Measurements from ENCODE around the gene COQ8A.
"Not testable (repeated sequence)": the region's sequence is repeated elsewhere in the genome, so short reads cannot be mapped to it uniquely, and the experiment has no call there.

COQ8A gene

DNA sequence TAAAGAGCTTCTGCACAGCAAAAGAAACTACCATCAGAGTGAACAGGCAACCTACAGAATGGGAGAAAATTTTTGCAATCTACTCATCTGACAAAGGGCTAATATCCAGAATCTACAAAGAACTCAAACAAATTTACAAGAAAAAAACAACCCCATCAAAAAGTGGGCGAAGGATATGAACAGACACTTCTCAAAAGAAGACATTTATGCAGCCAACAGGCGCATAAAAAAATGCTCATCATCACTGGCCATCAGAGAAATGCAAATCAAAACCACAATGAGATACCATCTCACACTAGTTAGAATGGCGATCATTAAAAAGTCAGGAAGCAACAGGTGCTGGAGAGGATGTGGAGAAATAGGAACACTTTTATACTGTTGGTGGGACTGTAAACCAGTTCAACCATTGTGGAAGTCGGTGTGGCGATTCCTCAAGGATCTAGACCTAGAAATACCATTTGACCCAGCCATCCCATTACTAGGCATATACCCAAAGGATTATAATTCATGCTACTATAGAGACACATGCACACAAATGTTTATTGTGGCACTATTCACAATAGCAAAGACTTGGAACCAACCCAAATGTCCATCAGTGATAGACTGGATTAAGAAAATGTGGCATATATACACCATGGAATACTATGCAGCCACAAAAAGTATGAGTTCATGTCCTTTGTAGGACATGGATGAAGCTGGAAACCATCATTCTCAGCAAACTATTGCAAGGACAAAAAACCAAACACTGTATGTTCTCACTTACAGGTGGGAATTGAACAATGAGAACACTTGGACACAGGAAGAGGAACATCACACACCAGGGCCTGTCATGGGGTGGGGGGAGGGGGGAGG, 10.6 kb upstream of the COQ8A start:
- not testable (repeated sequence) for DNase-seq

DNA sequence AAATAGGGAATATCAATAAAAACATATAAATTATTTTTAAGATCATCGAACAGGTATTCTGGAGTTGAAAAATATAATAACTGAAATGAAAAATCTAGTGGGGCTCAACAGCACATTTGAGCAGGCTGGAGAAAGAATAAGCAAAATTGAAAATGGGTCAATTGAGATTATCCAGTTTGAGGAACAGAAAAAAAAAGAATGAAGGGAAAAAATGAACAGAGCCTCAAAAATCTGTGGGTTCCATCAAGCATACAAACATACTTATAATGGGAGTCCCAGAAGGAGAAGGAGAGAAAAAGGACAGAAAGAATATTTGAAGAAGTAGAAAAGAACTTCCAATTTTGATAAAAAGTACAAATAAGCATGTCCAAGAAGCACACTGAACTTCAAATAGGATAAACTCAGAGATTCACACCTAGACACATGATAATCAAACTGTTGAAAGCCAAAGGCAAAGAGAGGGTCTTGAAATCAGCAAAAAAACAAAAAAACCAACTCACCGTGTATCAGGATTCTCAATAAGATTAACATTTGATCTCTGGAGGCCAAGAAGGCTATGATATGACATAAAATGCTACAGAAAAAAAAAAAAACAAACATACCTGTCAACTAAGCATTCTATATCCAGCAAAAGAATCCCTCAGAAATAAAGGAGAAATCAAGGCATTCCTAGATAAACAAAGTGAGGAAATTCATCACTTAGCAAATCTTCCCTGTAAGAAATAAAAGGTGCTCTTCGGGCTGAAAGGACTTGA, 5.4 kb upstream of the COQ8A start:
- DNase-seq, result no peak

DNA sequence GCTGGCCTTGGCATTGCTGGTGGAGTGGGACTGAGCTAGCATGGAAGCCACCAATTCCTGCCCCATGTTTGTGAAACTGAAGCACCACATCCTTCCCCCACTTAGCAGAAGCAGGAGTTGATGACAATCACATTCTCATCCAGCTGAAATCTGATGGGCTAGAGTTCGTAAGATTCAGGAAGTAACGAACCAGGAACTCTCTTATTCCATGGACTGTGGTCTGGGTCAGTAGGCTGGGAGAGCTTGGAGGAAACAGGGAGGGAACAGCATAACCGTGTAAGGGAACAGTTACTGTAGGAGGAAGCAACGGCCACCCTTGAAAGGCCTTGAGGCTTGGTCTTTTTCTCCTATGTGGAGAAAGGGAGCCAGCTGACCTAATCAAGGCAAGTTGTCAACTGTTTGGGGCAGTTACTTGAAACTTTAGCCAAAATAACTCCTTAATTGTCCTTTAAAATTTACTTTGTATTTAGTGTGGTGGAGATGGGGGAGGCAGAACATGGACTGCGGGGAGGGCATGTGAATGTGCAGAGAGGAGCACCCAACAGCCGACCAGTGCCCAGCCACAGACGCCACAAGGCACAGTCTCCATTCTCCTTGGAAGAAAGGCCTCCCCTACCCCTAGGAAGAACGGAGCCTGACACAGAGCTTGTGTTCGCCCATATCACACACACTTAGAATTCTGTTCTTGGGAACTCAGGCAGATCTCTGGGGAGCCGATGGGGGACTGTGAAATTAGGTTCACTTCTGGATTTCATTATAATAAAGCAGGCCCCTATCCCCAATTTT, 2.0 kb upstream of the COQ8A start:
- DNase-seq, result peak in 2 of 3 experiments; percentile 16 to 40

DNA sequence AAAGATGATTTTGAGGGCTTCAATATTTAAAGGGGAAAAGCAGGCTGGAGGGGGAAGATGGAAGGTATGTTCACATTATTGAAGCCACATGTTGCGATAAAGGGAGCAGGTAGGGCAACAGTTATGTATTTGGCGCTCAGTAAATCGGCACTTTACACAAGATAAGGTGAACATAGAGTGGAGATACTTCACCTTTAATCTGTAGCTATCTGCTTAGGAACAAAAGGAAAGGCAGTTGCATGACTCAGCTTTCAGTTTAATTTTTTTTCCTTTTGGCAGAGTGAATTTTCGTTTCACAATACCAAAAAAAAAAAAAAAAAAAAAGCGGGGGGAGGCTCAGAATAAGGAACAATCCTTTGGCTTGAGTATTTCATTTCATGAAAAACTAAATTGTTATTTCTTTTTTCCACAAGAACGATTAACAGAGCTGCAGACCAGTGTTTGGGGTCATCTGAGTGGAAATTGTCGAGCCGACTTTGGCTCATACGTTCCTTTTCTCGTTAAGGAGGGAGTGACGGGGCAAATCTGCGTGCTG, 1.1 kb upstream of the COQ8A start:
- peak in 2 of 3 experiments; percentile 42 to 75 for DNase-seq

DNA sequence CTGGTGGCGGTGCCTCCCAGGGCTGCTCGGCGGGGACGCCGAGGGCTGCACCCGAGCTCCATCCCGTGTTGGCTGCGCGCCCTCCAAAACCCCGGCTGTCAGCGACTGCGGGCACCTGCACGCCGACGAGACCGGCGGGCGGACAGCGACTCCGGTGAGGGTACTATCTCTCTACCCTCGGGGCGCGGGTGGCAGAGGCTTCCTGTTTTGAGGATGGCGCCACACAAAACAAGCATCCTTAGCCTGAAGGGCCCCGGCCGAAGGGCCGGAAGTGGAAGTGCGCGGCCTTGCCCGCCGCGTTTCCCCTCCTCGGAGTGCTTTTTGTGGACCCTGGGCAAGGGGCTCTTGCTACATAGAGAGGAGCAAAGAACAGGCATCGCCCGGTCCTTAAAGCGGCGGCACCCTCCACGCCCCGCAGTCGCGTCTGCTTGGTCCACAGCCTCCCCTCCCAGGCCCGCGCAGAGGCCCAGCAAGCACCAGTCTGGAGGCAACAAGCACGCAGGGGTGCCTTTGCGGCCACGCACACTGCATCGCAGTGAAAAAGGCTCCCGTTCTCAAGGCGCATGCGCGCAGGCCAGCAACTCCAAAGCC, 561 bp upstream of the COQ8A start:
- peak; percentile 64 to 97 (median 97) for DNase-seq

DNA sequence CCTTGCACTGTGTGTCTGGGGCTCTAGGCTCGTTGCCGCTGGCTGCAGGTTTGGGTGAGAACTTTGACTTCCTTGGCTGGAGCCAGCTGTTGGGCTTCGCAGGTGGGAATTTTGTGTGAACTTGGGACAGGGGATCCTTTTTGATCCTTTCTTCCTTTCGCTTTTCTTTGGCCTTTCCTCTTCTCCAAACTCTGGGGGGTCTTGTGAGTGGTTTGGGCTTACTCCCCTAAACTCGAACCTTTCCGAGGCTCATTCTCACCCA, 643 bp downstream of the COQ8A start:
- no peak for DNase-seq

DNA sequence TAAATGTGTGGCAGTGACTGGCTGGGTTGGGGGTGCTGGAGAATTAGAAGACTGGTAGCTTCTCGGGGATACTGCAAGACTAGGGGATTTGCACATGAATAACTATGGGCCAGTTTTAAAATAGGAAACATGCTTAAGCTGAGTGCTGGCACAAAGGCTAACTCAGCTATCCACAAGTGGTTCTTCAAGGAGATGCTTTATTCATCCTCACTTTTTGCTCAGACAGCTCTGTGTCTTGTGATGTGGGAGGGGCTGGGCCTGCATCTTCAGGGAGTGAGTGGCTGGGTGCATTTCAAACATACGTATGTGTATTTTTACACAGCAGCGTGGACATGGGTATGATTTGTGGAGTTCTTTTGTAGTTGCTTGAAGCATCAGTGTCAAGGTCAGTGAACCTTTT, 2.3 kb downstream of the COQ8A start:
- no peak for DNase-seq

DNA sequence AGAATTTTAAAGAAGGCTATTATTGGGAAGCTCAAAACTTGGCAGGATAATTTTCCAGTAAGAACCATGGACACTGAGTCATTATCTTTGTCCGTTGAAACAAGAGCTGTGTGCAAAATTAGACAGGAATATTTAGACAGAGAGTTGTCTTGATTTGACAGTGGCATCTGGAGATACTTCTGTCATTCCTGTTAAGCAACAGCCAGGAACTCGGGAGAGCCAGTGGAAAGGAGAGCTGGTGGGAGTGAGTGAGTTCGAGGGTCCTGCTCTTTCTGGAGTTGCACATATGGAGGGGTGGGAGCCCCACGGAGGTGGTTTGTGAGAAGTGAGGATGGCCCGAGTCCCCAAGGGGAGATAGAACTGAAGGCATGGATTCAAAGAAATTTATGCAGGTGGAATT, 3.1 kb downstream of the COQ8A start:
- no peak for DNase-seq

DNA sequence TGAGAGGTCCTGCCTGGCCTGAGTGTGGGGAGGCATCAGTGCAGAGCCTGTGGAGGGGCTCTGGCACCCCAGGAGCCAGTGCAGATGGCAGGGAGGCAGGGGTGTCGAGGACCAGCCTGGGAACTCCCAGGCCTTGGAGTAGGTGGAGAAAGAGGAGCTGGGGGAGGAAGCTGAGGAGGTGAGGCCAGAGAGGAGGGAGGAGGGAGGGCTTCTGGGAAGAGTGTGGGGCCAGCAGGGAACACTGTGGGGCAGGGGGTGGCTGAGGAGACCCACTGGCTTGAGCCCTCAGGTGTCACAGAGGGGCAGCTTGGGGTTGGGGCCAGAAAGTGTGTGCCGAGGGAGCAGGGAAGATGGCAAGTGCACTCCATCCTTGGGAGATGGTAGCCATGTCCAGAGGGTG, 3.8 kb downstream of the COQ8A start:
- no peak for DNase-seq

DNA sequence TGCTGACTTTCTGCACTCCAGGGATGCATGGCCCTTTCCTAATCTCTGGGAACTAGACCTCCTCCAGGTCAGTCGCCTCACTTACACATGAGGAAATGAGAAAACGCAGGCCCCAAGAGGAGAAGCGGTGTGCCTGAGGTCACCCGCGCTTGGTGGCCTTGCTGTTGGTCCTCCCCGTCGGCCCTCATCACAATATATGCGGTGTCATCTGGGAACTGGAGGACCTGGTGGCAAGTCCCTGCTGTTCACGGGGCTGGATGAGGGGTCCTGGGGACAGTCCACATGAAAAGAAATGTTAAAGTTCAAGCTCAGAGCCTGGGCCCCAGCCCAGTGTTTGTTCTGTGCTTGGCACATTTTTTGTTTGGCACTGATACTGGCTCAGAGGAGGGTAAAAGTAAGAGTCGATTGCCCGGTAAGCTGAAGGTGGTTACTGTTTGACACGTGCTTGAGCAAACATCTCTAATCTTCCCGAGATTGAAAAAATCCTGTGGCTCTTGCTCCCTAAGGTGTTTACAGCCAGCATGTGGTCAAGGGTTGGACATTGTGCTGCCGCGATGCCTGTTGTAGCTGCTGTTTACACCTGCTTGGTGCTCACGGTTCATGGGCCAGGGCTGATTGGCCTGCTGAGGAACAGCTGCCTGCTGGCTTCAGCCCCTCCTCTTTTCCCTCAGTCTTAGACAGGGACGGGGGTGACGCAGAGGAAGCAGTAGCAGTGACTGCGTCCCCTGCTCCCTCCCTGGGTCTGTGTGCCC, 5.2 kb downstream of the COQ8A start:
- DNase-seq, result peak; percentile 21 to 92 (median 78)

DNA sequence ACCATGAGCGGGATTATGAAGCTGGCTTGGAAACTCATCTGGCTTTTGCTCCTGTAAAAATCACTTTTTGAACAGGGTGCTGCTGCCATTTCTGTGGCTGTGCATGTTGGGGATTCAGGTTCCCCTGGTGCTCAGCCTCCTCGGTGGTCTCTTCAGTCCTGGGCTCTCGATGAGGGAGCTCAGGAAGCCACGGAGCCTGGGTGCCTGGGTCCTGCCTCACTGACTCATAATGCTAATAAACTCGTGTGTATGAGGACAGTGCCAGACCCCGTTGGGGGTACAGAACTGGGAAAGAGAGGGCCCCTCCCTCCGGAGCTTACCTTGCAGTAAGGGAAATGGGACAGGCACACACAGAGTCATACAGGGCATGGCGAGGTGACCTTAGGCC, 5.8 kb downstream of the COQ8A start:
- DNase-seq, result peak in 1 of 3 experiments; percentile 35

DNA sequence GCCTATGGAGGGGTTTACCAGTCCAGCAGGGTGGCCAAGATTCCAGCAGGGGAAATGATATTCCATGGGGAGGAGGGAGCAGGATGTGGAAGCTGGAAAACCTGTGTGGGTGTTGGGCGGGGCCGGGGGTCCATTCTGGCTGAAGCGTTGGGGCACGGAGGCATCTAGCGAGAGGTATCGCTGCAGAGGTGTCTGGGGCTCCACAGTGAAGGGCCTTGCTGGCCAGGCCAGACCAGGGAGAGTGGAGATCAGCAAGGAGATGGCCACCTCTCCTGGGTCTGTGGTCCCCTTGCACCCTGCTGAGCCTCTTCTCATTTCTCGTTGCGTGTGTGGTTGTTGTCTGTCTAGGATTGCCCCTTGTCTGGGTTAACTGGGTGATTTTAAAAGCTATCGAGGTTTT, 6.2 kb downstream of the COQ8A start:
- DNase-seq, result peak in 1 of 3 experiments; percentile 10

DNA sequence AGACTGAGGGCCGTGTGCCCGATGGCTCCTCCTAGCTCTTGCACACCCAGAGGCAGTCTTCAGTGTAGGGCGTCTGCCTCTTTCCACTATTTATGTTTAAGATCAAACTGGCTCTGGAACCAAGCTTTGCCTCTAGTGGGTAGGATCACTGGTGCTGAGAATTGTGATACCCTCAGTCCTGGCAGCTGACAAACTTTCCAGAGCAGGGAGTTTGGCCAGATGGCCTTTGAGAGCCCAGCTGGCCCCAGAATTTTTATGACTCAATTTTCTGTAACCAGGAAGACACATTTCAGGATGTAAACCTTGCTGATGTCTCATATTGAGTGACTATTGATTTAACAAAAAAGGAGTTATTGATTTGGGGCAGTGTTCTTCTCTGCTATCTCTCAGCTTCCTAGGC, 6.7 kb downstream of the COQ8A start:
- DNase-seq, result peak in 1 of 3 experiments; percentile 55

DNA sequence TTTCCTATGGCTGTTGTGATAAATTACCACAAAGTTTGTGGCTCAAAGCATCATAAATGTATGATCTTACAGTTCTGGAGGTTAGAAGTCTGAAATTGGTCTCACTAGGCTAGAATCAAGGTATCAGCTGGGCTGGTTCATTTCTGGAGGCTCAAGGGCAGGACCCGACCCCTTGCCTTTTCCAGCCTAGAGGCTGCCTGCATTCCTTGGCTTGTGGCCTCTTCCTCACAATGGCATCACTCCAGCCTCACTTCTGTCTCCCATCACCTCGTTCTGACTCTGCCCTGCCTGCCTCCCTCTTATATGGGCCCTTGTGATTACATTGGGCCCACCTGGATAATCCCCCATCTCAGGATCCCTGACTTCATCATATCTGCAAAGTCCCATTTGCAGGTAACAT, 8.0 kb downstream of the COQ8A start:
- no peak for DNase-seq

DNA sequence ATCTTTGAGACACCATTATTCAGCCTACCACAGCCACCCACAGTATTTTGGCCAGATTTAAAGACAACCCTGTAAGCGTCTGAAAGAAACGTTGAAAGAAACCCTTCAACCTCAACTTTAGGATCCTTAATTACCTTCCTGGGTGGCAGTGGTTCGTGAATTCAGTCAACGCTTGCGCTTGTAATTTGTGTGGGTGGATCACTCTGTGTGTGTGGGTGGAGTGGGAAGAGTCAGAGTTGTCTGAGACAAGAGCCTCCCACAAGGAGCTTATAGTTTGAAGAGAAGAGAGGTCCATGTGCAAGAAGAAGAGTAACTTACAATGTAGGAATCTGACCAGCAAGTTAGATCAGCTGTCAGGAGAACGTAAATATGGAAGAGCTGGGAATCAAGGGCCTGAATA, 8.4 kb downstream of the COQ8A start:
- no peak for DNase-seq

DNA sequence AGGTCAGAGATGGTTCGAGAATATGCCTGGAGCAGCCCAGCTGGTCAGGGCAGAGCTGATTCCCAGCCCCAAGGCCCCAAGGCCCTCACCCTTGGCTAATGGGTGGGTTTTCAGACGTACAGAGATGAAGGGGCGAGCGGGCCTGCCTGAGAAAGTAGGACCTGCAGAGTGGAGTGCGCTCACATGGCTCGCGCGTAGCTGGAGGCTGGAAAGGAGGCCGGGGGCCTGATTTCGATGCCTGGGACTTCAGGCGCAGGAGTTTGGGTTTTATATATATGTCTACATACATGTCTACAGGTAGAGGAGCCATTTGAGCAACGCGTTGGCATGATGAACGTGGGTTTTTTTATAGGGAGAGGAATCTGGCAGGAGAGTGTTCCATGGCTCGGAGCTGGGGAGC, 8.9 kb downstream of the COQ8A start:
- DNase-seq, result no peak

DNA sequence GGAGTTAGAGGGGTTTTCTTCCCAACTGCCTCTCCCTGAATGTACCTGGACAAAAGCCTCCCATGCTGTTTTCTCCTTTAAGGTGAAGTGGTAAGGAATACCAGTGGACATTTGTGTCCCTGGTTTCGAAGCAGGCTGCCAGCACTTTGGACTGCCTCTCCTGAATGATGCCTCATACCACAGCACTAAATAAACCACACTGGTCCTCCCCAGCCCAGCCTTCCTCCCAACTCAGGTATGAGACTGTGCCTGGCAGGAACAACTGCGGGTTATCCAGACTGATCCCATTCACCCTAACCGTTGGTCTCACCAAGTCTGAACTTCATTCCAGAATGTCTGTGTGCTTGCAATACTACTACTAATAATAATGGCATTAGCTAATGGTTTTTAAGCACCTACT, 9.3 kb downstream of the COQ8A start:
- DNase-seq, result no peak

DNA sequence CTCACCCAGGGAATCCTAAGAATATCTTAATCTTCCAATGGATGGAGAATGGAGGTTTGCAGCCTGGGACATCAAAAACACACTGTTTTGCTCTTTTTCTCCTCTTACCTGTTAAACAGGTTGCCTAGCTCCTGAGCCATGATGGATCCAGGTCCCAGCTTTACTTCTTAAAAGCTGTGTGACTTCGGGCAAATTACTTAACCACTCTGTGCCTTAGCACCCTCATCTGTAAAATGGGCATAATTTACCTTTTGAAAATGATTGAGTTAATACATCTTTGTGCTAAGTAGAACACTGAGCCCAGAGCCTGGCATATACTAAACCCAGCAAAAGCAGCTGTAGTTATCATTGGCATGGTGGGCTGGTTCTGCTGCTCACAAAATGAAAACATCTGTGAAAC, 10.2 kb downstream of the COQ8A start:
- no peak for DNase-seq

DNA sequence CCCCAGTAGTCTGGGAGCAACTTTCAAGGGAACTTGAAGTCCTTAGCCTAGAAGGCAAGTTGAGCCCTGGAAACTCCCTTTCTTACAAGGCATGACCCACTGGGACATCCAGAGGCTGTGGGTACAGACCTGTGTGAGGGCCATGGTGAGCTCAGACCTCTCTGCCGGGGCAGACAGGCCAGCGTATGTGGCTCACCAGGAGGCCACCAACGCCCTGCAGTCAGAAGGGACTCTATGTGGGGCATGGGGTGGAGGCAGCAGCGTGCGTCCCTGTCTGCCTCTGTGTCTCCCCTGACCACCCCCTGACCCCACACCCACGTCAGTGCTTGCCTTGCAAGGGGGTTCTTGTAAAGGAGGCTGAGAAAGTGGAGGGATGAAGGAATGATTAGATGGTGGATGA, 10.8 kb downstream of the COQ8A start:
- no peak for DNase-seq

DNA sequence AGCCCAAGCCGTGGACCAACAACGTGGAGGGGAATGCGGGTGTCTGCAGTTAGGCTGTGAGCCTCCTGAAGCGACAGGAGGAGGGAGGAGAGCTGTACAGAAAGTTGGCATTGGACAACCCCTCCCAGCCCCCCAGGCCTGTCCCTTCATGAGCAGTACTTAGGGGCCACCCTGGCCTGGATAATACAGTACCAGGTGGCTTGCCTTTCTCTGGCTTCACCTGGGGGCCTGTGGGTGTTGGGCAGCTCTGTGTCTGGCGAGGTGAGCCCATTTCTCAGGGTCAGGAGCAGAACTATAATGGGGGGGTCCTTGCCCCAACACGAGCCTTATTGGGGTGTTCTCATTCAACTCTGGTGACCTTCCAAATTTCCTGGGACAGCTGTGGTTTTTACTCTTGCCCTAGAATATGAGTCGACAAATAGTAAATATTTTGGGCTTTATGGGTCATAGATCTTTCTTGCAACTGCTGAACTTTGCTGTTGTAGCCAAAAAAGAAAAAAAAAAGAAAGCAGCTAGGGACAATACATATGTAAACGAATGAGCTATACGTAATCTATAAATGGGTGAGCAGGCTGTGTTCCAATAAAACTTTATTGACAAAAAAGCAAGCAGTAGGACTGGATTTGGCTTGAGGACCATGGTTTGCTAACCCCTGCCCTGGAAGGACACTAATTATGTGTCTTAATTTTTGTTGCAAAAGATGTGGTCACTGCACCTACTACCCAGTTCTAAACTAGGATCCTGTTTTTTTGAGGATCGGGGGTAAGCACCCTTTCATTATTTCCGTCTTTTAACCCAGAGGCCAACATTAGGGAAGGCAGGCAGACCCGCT, 11.4 kb downstream of the COQ8A start:
- no peak for DNase-seq

DNA sequence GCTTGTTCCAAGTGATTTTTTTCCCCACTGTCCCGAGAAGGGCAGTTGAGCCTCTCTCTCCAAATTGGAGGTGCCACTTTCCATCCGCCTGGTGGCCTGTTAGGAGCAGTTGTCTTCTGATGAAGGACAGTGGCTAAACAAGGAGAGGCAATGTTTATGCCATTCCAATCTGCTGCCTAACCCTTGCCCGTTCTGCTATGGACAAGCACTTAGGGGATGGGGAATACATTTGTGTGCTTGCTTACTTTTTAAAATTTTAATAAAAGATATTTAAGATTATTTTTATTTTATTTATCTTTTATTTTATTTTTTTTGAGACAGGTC, 12.0 kb downstream of the COQ8A start:
- DNase-seq, result no peak
